SHP77 treated with DMSO at 0.1 percent for 48 hours (cell line): Measurements from ENCODE around the gene FBXL13.
"Not testable (repeated sequence)": the region's sequence is repeated elsewhere in the genome, so short reads cannot be mapped to it uniquely, and the experiment has no call there.

Experiments
- DNase-seq: peaks from one replicate; lab custom pipeline; 2025; lab: John Stamatoyannopoulos, UW

Gene FBXL13

DNA sequence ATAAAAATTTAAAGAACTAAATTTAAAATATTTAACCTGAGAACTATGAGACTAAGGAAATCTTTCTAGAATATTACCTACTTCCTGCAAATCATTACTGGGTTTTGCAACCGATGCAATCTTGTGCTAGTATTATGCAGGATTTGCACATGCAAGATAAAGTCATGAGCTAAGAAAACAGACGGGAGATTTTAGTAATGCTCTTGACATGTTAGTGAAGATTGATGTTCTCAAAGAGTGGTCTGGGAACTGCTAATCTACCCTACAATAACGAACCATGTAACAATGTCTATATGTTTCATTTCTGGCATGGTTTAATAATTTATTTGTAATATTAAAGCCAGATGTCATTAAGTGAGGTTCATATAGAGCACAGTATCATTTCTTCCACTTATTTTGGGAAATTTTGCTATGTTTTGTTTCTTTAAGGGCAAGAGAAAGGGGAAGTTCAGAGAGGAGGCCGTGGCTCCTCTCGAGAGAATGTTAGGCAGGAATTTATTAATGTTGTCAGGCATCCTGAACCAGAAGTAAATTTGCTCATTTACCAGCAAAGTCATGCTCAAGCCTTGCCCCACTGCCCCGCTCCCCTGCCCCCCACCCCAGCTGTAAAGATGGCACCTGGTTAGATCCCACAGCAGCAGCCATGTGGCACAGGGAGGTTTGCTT lies 139.0 kb downstream of the FBXL13 start:
- no peak for DNase-seq

DNA sequence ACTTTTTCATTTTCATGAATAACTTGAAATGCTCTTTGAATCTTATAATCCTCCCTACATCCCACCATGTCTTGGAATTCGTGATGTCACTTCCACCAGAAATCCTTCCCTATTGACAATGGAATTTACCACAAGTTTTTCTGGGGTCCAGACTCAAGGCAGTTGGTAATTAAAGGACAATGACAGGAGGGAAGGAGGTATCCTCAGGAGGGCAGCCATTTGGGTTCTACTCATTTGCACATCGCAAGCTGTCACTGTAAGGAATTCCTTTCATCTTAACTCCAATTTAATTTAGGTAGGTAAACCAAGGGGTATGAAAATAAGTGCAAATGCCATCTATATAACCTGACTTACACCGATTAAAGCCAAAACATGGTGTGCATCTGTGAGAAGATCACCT lies 139.9 kb downstream of the FBXL13 start:
- no peak for DNase-seq

DNA sequence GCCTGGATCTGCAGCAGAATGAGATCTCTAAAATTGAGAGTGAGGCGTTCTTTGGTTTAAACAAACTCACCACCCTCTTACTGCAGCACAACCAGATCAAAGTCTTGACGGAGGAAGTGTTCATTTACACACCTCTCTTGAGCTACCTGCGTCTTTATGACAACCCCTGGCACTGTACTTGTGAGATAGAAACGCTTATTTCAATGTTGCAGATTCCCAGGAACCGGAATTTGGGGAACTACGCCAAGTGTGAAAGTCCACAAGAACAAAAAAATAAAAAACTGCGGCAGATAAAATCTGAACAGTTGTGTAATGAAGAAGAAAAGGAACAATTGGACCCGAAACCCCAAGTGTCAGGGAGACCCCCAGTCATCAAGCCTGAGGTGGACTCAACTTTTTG lies 140.4 kb downstream of the FBXL13 start:
- DNase-seq, result no peak

DNA sequence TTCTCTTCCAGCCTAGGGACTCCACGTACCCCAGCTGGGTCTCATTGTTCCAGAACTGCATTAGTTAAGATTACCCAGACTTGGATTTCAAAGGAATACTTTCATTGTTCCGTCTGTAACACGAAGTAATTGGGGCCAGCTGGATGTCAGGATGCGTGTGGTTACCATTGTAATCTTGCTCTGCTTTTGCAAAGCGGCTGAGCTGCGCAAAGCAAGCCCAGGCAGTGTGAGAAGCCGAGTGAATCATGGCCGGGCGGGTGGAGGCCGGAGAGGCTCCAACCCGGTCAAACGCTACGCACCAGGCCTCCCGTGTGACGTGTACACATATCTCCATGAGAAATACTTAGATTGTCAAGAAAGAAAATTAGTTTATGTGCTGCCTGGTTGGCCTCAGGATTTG lies 140.8 kb downstream of the FBXL13 start:
- DNase-seq, result no peak

DNA sequence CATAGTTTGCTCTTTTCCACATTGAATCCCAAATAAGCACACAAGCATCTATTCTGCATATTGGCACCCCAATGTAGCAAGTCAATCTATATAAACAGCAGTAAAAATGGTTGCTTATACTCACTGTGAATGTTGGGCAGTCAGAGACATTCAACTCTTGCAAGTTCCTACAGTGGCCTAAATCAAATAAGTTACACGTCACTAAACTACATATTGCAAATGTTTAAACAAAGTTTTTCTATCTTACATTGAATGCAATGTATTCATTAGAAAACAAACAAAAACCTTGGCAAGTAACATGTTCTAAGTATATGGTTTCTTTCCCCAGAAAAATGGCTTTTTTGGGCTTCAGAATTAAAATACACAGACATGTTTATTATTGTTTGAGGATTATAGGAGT lies 142.8 kb downstream of the FBXL13 start:
- DNase-seq, result no peak

DNA sequence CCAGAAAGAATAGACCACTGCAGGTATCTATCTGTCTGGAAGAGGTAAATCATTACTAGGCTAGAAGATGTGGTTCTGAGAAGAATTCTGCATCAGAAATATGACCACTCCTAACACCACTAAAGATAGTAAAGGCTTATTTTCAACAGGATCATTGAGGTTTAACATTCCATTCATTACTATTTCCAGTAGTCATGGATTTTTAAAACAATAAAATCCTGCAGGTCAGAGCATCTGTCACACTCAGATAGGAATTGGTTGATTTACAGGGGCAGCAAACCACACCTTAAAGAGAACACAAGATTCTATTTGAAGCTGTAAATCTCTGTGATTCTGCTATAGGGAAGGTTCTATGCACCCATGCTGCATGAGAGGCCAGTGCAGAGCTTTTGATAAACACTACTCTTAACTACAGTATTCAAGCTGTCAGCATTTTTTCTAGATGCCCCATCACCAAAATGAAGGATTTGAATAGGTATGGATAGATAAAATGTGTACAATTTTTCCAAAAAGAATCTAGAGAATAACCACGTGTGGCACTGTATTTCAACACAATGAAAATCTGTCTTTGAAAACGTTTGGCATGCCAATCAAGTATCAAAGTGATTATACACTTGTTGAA lies 147.2 kb downstream of the FBXL13 start:
- DNase-seq, result no peak

DNA sequence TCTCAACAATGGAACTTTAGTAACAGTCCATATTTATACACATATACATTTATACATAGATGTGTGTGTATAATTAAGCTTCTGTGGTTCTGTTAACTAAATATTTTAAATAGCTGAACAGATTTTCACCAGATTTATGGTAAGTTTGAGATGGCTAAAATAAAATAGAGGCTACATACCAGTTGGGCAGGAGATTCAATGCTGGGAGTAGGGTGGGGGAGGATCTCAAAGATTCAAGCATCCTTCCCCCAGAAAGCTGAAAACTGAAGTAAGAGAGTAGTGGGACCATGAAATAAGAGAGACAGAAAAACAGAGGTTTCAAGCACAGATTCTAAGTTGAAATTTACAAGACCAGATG lies 147.8 kb downstream of the FBXL13 start:
- no peak for DNase-seq

DNA sequence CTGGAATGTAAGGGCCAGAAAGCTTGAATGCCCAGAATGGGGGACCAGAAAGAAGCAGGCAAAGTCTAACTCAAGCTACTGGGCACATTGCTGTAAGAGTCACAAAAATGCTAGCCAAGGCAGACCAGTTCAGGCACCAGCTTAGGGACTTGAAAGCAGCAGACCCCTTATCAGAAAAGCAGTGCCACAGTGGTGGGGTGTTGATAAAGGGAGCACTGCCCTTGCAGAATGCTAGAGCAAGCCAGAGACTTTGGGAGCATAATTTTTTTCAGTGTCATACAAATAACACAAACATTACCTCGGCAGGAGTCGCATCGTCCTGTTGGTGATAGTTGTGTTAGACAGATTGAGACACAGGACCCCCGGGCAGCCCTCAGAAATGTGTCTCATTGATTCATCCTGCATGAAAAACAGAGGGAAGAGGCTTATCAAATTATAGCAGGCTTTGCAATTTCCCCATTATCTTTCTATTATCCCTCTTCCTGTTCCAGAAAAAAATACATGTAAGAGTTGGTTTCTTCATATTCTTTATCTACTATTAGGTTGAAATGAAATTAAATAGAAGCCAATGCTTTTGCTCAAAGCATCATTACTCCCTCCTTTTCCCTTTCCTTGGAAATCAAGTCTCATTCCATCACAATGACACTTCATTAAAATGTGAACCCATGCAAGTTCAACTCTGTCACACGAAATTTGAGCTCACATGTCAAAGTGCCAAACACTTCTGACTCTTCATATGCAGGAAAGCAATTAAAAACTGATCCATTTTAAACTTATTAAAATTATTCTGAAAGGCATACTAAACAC lies 148.4 kb downstream of the FBXL13 start:
- DNase-seq, result no peak

DNA sequence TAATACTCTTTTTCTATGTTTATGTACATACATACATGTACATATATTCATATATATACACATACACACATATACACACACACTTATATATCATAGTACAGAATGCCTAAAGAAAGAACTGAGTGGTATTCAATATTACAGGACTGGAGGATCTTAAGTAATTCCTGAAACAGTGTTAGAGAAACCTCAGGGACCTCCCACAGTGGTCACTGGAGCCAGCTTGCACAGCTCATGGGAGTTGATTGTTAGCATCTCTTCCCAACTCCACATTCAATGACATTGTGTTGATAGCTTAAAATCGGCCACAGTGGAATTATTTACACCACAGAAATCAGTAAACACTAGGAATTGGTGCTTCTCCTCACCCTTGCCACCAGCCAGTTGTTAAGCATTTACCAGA lies 155.8 kb downstream of the FBXL13 start:
- no peak for DNase-seq

DNA sequence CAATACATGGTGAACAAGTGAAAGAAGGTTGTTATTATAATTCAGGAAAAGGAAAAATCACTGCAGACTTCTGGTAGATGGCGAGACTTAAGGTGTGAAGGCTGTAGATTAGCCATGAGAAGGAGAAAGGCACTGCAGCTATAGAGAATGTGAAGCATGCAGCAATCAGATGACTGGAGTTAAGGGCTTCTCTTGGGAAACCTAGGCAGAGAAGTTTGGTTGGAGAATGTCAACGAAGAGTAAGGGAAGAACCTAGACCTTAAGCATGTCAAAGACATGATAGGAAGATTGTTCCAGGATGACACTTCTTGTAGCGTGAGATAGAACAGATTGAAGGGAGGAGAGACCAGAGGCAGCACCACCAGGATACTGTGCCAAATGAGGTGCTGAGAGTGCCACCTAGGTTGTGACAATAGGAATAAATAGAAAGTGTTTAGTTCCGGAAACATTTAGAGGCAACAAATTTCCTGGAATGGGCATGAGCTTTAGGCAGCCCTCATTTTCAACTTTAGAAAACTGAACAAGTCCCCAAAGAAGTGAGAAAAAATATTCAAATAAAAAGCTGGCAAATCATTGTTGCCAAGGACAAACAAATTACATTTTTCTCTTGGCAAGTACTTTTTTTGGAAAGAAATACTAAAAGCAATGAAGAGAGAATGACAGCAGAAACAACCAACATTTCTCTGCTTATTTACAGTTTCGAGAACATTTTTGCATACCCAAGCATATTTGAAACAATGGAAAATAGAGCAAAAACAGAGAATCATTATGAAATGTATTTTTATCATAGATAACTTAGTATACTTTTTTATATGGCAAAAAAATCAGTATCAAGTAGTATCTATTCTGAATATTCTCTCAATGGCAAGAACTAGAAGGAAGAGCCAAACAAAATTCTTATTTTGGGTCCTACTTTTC lies 156.9 kb downstream of the FBXL13 start:
- no peak for DNase-seq

DNA sequence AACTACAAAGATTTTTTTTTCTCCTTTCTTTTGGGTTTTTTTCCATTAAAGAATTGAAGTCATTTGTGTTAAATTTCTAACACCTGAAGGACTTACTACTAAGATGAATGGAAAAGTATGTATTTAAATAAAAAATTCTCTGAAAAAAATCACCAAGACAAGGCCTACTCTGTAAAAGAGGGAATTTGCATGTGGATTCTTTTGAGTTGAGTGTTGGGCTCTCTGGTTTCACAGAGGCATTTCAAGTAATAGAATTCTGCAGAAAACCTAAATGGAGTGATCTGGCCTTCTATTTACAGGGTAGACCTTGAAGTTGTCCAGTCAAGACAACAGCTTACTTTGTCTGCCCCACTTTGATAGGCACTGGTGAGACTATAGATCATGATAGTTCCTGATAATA lies 157.7 kb downstream of the FBXL13 start:
- DNase-seq, result no peak

DNA sequence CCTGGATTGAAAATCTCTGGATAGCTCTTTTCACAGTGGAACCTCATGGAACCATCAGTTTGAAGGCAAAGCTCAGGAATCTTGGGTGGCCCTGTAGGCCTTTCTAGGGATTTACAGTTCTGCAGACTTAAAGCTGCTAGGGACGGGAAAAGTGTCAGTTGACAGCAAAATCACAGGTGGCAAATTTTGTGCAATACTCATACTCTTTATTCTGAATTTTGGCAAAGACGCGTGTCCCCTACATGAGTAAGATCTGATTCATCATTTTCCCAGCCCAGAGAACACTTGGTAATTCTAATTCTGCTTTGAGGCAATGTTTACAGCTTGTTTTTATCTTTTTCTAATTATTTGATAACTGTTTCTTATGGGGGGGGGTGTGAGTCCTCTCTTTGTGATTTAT lies 158.2 kb downstream of the FBXL13 start:
- DNase-seq, result no peak

DNA sequence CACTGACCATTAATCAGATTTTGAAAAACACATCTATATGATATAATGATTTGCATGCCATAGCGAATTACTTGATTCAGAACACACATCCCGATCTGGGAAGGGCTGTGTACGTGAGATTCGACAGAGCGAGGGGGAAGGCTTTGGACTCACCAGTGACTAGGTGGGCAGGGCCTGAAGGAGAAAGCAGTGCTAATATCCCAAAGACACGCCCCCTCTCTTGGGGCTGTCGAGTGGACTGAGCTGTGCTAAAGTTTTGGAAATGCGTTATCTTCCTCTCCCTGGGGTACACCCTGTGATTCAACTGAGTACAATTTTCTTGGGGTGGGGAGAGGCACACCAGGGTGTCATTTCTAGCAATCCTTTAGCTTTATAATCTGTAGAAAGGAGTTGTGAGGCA lies 160.0 kb downstream of the FBXL13 start:
- no peak for DNase-seq

DNA sequence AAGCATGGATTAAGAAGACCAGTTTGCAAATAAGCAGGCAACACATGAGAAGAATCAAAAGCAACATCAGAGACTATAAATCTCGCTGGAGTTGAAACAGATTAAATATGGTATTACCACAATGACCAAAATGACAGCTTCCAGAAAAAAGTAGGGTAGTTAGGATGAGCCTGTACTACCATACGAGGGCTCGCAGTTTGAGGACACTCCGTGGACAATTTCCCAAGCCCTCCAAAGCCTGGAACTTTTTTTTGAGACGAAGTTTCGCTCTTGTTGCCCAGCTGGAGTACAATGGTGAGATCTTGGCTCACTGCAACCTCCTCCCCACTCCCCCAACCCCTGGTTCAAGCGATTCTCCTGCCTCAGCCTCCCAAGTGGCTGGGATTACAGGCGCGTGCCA lies 160.8 kb downstream of the FBXL13 start:
- DNase-seq, result no peak

DNA sequence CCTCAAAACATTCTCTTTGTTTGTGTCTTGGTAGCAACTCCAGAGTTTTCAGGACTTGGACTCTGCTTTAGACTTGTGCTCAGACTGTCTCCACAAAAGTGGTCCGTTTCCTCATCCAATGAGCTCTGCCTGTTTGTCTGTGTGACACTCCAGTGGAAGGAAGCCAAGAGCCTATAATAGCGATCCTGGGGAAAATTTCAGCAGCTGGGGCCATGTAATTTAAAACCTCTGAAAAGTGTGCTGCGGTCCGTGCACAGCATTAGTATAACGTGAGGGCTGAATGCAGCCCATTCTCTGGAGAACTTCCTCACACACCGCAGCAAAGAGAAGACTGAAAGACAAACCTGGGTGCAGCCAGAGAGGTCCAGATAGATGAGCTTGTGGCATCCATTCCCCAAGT lies 161.9 kb downstream of the FBXL13 start, which contains the start of gene LRRC17:
Gene LRRC17, plus strand, starts transcription at position 259 of the 400 bp plus-strand sequence. CDS start 20,914 bp downstream, outside the sequence.
- peak; percentile 72 for DNase-seq

DNA sequence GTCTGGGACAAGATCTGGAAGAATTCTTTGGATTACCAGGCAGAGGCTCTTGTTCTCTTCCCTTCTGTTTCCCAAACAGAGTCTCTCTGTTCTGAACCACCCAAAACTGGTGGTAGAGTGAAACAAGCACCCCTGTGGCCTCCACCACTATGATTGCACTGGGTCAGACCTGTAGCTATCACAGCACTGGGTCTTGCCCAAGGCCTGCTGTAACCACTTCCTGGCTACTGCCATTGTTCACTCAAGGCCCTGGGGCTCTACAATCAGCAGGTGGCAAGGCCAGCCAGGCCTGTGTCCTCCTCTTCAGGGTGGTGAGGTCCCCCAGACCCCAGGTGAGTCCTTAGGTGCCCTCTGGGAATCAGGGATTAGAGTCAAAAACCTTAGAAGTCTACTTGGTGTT lies 165.9 kb downstream of the FBXL13 start:
- DNase-seq, result no peak

DNA sequence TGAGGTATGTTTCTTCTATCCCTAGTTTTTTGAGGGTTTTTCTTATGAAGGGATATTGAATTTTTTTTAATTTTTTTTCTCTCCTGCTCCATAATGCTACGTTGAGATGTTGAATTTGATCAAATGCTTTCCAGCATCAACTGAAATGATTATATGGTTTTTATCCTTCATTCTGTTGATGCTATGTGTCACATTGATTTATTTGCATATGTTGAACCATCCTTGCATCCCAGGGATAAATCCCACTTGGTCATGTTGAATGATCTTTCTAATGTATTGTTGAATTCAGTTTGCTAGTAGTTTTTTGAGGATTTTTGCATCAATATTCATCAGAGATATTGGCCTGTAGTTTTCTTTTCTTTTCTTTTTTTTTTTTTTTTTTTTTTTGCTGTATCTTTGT lies 171.0 kb downstream of the FBXL13 start:
- DNase-seq, result not testable (repeated sequence)

DNA sequence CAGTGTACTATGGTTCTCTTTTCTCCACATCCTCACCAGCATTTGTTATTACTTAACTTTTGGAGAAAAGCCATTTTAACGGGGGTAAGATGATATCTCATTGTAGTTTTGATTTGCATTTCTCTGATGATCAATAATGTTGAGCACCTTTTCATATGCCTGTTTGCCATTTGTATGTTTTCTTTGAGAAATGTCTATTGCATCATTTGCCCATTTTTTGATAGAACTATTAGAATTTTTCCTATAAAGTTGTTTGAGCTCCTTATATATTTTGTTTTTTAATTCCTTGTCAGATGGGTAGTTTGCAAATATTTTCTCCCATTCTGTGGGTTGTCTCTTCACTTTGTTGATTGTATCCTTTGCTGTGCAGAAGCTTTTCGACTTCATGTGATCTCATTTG lies 172.5 kb downstream of the FBXL13 start:
- DNase-seq, result not testable (repeated sequence)

DNA sequence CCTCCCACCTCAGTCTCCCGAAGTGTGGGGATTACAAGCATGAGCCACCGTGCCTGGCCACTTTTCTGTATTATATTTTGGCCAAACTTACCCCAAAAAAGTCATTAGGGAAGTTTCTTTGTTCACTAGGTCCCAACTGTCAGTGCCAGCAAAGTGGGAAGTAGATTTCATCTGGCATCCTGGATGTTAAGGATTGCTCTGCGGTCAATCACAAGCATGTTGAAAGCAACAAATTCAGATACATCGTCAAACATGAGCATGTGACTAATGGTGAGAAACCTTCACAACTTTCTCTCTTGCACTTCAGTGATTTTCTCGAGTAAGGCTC lies 176.1 kb downstream of the FBXL13 start:
- DNase-seq, result no peak

DNA sequence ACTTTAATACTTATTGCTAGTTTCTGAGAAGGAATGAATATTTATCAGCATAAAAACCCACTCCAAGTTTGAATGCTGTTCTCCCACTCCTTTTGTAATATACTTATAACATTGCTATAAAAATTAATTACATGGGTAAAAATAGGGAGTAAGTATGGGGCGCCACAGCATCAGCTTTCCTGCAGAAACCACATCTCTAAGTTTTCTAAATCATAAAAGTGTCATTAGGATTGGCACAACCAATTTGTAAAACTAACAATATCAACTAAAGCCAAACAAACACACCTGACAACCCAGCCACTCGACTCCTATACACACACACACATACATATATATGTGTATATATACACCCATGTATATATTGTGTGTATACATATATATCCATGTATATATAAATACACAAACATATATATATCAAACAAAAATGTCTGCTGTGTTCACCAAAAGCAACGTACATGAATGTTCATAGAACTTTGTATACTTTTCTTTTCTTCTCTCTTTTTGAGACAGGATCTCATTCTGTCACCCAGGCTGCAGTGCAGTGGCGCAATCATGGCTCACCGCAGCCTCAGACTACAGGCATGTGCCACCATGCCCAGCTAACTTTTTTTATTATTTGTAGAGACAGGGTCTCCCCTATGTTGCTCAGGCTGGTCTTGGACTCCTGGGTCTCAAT lies 176.6 kb downstream of the FBXL13 start:
- DNase-seq, result no peak

DNA sequence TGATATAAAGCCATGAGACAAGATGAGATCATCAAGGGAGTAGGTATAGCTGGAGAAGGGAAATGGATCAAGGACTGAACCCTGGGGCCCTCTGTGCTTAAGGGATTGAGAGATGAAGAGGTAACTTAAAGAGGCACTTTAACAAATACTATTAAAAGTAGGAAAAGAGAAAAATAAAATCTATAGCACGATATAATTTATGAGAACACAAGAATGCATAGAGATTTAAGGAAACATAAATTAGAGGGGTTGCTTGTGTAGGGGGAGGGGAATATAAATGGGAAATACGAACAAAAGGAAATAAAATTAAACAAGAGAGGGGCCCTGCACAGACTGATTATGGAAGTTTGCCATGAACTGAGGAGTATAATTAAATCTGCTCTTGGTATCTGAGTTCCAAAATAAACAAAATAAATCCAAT lies 177.4 kb downstream of the FBXL13 start:
- DNase-seq, result no peak

DNA sequence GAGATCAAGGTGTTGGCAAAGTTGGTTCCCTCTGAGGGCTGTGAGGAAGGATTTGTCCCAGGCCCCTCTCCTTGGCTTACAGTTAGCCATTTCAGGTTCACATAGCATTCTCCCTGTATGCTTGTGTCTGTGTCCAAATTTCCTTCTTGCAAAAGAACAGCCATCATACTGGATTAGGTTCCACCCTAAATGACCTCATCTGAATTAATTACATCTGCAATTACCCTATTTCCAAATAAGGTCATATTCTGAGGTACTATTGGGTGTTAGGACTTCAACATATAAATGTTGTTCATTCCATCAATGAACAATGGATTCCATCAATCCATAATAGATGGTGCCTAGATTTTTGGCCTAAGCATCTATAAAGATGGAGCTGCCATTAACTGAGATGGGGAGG lies 178.0 kb downstream of the FBXL13 start:
- no peak for DNase-seq
